ENCODE results near the gene COL4A5.

DNA sequence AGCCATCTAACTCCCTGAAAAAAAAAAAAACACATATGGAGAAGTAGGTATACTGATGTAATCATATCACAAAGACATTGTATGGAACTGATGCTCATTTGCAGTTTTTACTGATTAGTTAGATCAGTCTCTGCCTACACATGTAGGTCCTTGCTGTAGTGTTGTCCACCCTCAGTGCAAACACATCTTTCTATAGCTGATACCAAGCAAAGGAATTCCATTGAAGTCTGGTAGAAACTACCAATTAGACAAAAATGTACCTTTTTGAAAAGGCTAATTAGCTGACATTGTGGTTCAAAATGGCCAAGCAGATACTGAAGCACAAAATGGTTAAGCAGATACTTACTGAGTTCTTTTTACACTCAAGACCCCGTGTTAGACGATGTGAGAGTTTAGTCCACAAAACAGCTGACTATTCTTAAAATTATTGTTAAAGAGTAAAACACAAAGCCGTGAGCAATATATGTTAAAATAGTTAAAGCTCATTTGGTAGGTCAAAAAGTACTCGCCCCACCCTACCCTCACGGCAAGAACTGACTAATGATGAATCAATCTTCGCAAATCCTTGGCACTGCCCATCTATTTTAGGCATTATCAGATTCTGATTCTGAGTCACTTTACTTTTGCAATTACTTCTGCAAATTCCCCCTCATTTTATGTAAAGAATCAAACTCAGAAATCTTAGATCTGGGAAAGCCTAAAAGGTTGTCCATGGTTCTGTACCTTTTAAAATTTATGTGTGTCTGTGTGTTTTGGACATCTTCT is 41.8 kb upstream of the COL4A5 start:
- no peak for TF ChIP-seq POLR2A (IDR thresholded peaks at IDR 0.05)
- no peak for TF ChIP-seq CTCF (IDR thresholded peaks at IDR 0.05)
